ENCODE data around the gene BMP6. TPM values are rescaled to one million over a fixed set of nuclear protein-coding genes. Genes with fewer than 3 reads are reported as not detected.

The BMP6 gene
- polyA plus RNA-seq, 2 donors, result 0.26 to 0.55 TPM

GRCh38 chr6:7759320-7759719, 33.4 kb downstream of the BMP6 start:
- Histone ChIP-seq H3K27ac (ENCODE audit: low read depth in 2 of 2, low read length in 1 of 2) (no peak overlapping the region), H3K27me3 (ENCODE audit: control insufficient read depth in 1 of 2, insufficient read depth in 2 of 2, low read length in 2 of 2) (peaks cover 0 to 2% of the 10 kb centered on the region in 2 donors), H3K4me3 (ENCODE audit: low read depth in 1 of 2, low read length in 2 of 2) (no peak overlapping the region), H3K4me1 (ENCODE audit: control insufficient read depth in 2 of 2, insufficient read depth in 2 of 2, low read length in 1 of 2) (no peaks in the 10 kb centered on the region), H3K9me3 (ENCODE audit: control insufficient read depth in 2 of 2, insufficient read depth in 1 of 2, low read depth in 1 of 2, low read length in 1 of 2) (peaks cover 0 to 3% of the 10 kb centered on the region in 2 donors), H3K36me3 (ENCODE audit: control insufficient read depth in 2 of 2, insufficient read depth in 2 of 2, low read length in 1 of 2) (no peaks in the 10 kb centered on the region)
- 72 to 81% methylated on average over 3 of the region's 3 CpGs for WGBS, 2 donors

DNA sequence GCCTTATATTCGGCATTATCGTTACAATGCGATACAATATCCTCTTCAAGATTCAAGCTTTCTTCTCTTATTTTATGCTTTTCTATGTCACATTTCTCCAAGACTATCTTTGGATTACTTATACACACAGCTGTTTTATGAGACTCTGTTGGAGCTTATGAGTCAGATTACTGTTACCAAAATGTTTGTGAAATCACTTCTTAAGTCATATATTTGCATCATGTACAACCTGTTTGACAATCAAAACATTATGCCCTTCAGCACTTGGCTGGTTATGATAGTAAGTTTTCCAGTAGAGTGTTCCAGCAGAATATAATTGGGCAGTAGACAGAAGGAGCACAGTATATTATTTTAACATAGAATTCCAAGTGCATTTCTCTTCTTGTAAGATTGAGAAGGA, 35.2 kb downstream of the BMP6 start:
- H3K4me1 ChIP-seq (ENCODE audit: control insufficient read depth in 2 of 2, insufficient read depth in 2 of 2, low read length in 1 of 2), result no peaks in the 10 kb centered on the region
- 92 to 95% methylated on average over 3 of the region's 3 CpGs for WGBS, 2 donors
- no peak overlapping the region for H3K27ac ChIP-seq (ENCODE audit: low read depth in 2 of 2, low read length in 1 of 2)
- H3K4me3 ChIP-seq (ENCODE audit: low read depth in 1 of 2, low read length in 2 of 2), result no peak overlapping the region
- H3K9me3 ChIP-seq (ENCODE audit: control insufficient read depth in 2 of 2, insufficient read depth in 1 of 2, low read depth in 1 of 2, low read length in 1 of 2), result peaks cover 2 to 3% of the 10 kb centered on the region in 2 donors
- no peaks in the 10 kb centered on the region for H3K36me3 ChIP-seq (ENCODE audit: control insufficient read depth in 2 of 2, insufficient read depth in 2 of 2, low read length in 1 of 2)
- H3K27me3 ChIP-seq (ENCODE audit: control insufficient read depth in 1 of 2, insufficient read depth in 2 of 2, low read length in 2 of 2), result peaks cover 0 to 2% of the 10 kb centered on the region in 2 donors

DNA sequence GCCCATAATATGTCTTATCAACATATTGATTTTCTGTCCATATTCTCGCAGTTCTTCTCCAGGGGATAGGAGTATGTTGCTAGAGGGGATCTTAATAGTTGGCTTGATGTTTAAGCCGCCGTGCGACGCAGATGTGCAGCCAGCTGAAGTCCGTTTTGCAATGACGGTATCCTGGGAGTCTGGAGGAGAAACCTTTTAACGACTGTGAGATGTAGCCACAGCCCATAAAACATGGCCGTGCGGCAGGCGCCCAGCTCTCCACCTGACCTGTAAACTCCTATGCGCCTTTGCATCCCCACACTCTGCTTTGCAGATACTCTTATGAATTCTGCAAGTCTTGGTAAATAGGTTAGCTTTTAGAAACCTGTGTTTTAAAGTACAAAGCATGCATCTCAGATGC, 36.9 kb downstream of the BMP6 start:
- WGBS, 2 donors, result 80 to 91% methylated on average over 12 of the region's 12 CpGs

DNA sequence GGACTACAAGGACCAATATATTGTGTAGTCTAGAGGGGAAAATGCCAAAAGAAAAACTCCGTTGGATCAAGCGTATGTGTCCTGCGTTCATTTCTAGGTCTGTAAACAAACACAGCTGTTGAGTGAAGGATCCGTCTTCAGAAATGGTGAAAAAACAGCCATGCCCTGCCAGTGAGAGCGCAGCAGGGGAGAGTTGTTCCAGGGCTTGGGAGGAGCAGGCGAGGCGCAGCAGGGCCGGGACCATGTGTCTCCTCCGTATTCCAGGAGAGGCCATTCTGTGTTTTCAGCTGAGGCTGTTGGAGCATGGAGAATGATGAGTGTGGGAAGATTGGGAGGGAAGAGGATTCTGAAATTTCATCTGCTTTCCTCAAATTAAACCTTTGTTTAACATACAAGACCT, 38.0 kb downstream of the BMP6 start:
- no peaks in the 10 kb centered on the region for H3K36me3 ChIP-seq (ENCODE audit: control insufficient read depth in 2 of 2, insufficient read depth in 2 of 2, low read length in 1 of 2)
- 68% methylated on average over 9 of the region's 9 CpGs for WGBS, 2 donors
- H3K4me3 ChIP-seq (ENCODE audit: low read depth in 1 of 2, low read length in 2 of 2), result no peak overlapping the region
- peaks cover 0 to 2% of the 10 kb centered on the region in 2 donors for H3K9me3 ChIP-seq (ENCODE audit: control insufficient read depth in 2 of 2, insufficient read depth in 1 of 2, low read depth in 1 of 2, low read length in 1 of 2)
- no peaks in the 10 kb centered on the region for H3K27me3 ChIP-seq (ENCODE audit: control insufficient read depth in 1 of 2, insufficient read depth in 2 of 2, low read length in 2 of 2)
- no peaks in the 10 kb centered on the region for H3K4me1 ChIP-seq (ENCODE audit: control insufficient read depth in 2 of 2, insufficient read depth in 2 of 2, low read length in 1 of 2)
- no peak overlapping the region for H3K27ac ChIP-seq (ENCODE audit: low read depth in 2 of 2, low read length in 1 of 2)

More for the DNA sequence above, 36.9 kb downstream of the BMP6 start:
- Histone ChIP-seq H3K27me3 (ENCODE audit: control insufficient read depth in 1 of 2, insufficient read depth in 2 of 2, low read length in 2 of 2) (no peaks in the 10 kb centered on the region), H3K27ac (ENCODE audit: low read depth in 2 of 2, low read length in 1 of 2) (no peak overlapping the region), H3K36me3 (ENCODE audit: control insufficient read depth in 2 of 2, insufficient read depth in 2 of 2, low read length in 1 of 2) (no peaks in the 10 kb centered on the region), H3K9me3 (ENCODE audit: control insufficient read depth in 2 of 2, insufficient read depth in 1 of 2, low read depth in 1 of 2, low read length in 1 of 2) (peaks cover 2 to 3% of the 10 kb centered on the region in 2 donors), H3K4me3 (ENCODE audit: low read depth in 1 of 2, low read length in 2 of 2) (no peak overlapping the region), H3K4me1 (ENCODE audit: control insufficient read depth in 2 of 2, insufficient read depth in 2 of 2, low read length in 1 of 2) (no peaks in the 10 kb centered on the region)

- Histone ChIP-seq H3K36me3 (ENCODE audit: control insufficient read depth in 2 of 2, insufficient read depth in 2 of 2, low read length in 1 of 2) (no peaks in the 10 kb centered on the region), H3K4me1 (ENCODE audit: control insufficient read depth in 2 of 2, insufficient read depth in 2 of 2, low read length in 1 of 2) (no peaks in the 10 kb centered on the region), H3K9me3 (ENCODE audit: control insufficient read depth in 2 of 2, insufficient read depth in 1 of 2, low read depth in 1 of 2, low read length in 1 of 2) (peaks cover 0 to 2% of the 10 kb centered on the region in 2 donors), H3K4me3 (ENCODE audit: low read depth in 1 of 2, low read length in 2 of 2) (no peak overlapping the region), H3K27ac (ENCODE audit: low read depth in 2 of 2, low read length in 1 of 2) (no peak overlapping the region), H3K27me3 (ENCODE audit: control insufficient read depth in 1 of 2, insufficient read depth in 2 of 2, low read length in 2 of 2) (no peaks in the 10 kb centered on the region)
- 86 to 89% methylated on average over 10 of the region's 10 CpGs for WGBS, 2 donors
Measured at GRCh38 chr6:7765575-7766325, 39.9 kb downstream of the BMP6 start.

DNA sequence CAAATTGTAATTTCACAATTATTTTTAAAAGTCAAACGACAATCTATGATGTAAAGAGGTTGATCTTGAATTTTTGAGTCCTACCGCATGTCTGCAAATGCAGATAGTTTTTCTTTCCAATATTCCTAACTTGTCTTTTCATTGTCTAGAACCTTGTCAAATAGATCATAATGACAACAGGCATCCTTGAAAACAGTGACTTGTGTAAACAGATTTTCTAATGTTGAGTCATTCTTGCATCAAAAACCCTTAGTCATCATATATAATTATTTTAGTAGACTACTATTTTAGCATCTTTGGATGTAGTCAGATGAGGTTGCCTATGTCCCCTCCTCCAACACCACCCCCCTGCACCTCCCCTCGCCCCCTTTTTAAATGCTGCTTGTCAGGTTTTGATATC, 43.8 kb downstream of the BMP6 start:
- no peaks in the 10 kb centered on the region for H3K27me3 ChIP-seq (ENCODE audit: control insufficient read depth in 1 of 2, insufficient read depth in 2 of 2, low read length in 2 of 2)
- no peak overlapping the region for H3K4me3 ChIP-seq (ENCODE audit: low read depth in 1 of 2, low read length in 2 of 2)
- H3K9me3 ChIP-seq (ENCODE audit: control insufficient read depth in 2 of 2, insufficient read depth in 1 of 2, low read depth in 1 of 2, low read length in 1 of 2), result peaks cover 0 to 2% of the 10 kb centered on the region in 2 donors
- no peak overlapping the region for H3K27ac ChIP-seq (ENCODE audit: low read depth in 2 of 2, low read length in 1 of 2)
- 34 to 49% methylated on average over 3 of the region's 3 CpGs for WGBS, 2 donors
- no peaks in the 10 kb centered on the region for H3K4me1 ChIP-seq (ENCODE audit: control insufficient read depth in 2 of 2, insufficient read depth in 2 of 2, low read length in 1 of 2)
- no peaks in the 10 kb centered on the region for H3K36me3 ChIP-seq (ENCODE audit: control insufficient read depth in 2 of 2, insufficient read depth in 2 of 2, low read length in 1 of 2)

DNA sequence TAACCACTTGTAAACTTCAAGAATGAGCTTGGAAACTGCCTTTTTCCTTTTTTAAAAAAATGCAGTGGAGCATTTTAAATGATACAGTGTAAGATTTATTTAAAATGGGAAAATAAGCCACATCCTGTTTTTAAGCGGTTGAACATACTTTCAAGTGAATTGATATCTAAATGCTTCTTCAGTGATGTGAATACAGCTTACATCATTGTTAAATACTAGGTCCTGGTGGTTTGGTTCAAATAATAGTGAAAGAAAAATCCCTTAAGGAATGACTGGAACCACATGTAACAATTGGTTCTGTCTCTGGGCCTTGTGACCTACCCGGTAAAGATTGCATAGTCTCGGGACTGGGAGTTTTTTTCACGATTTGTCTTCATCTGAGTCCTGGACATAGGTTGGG, 44.2 kb downstream of the BMP6 start:
- Histone ChIP-seq H3K36me3 (ENCODE audit: control insufficient read depth in 2 of 2, insufficient read depth in 2 of 2, low read length in 1 of 2) (no peaks in the 10 kb centered on the region), H3K9me3 (ENCODE audit: control insufficient read depth in 2 of 2, insufficient read depth in 1 of 2, low read depth in 1 of 2, low read length in 1 of 2) (no peaks in the 10 kb centered on the region), H3K27me3 (ENCODE audit: control insufficient read depth in 1 of 2, insufficient read depth in 2 of 2, low read length in 2 of 2) (no peaks in the 10 kb centered on the region), H3K27ac (ENCODE audit: low read depth in 2 of 2, low read length in 1 of 2) (no peak overlapping the region), H3K4me1 (ENCODE audit: control insufficient read depth in 2 of 2, insufficient read depth in 2 of 2, low read length in 1 of 2) (no peaks in the 10 kb centered on the region), H3K4me3 (ENCODE audit: low read depth in 1 of 2, low read length in 2 of 2) (no peak overlapping the region)
- 84 to 86% methylated on average over 4 of the region's 4 CpGs for WGBS, 2 donors

DNA sequence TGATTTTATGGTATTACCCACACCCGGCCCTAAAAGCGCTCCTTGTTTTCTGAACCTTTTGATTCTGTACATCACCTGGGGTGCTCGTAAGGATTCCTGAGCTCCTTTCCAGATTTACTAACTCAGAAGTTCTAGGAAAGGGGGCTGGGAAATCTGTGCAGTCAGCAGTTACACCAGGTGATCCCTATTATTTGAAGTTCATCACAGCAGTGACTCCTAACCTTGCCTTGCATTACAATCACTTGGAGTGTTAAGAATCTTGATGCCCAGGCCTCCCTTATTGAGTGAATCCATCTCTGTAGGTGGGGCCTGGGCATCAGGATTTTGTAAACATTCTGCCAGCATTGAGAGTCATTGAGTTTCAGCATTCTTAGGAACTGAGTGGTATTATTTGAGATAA, 44.7 kb downstream of the BMP6 start:
- Histone ChIP-seq H3K27ac (ENCODE audit: low read depth in 2 of 2, low read length in 1 of 2) (no peak overlapping the region), H3K36me3 (ENCODE audit: control insufficient read depth in 2 of 2, insufficient read depth in 2 of 2, low read length in 1 of 2) (no peaks in the 10 kb centered on the region), H3K27me3 (ENCODE audit: control insufficient read depth in 1 of 2, insufficient read depth in 2 of 2, low read length in 2 of 2) (no peaks in the 10 kb centered on the region), H3K4me3 (ENCODE audit: low read depth in 1 of 2, low read length in 2 of 2) (no peak overlapping the region), H3K9me3 (ENCODE audit: control insufficient read depth in 2 of 2, insufficient read depth in 1 of 2, low read depth in 1 of 2, low read length in 1 of 2) (no peaks in the 10 kb centered on the region), H3K4me1 (ENCODE audit: control insufficient read depth in 2 of 2, insufficient read depth in 2 of 2, low read length in 1 of 2) (no peaks in the 10 kb centered on the region)
- 88 to 91% methylated on average over 3 of the region's 3 CpGs for WGBS, 2 donors

DNA sequence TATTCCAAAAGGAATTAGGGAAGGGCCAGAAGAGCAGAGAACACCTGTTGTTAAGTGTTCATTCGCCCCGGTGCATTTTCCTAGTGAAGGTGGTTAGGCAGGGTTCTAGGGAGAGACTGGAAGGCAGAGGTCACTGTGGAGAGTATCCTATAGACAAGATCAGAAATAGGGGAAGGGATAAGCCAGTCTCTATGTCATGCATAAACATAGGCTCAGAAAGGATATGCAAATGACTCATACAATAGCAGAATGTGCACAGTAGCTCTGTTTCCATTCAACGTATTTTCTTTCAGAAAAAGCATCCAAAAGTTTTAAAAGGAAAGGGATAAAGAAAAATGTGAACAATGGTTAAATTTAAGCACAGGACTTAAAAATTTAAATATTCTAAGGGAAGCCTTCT, 47.4 kb downstream of the BMP6 start:
- Histone ChIP-seq H3K27me3 (ENCODE audit: control insufficient read depth in 1 of 2, insufficient read depth in 2 of 2, low read length in 2 of 2) (peaks cover 0 to 3% of the 10 kb centered on the region in 2 donors), H3K4me3 (ENCODE audit: low read depth in 1 of 2, low read length in 2 of 2) (no peak overlapping the region), H3K4me1 (ENCODE audit: control insufficient read depth in 2 of 2, insufficient read depth in 2 of 2, low read length in 1 of 2) (no peaks in the 10 kb centered on the region), H3K27ac (ENCODE audit: low read depth in 2 of 2, low read length in 1 of 2) (no peak overlapping the region), H3K36me3 (ENCODE audit: control insufficient read depth in 2 of 2, insufficient read depth in 2 of 2, low read length in 1 of 2) (no peaks in the 10 kb centered on the region), H3K9me3 (ENCODE audit: control insufficient read depth in 2 of 2, insufficient read depth in 1 of 2, low read depth in 1 of 2, low read length in 1 of 2) (no peaks in the 10 kb centered on the region)
- 90 to 92% methylated on average over 3 of the region's 3 CpGs for WGBS, 2 donors

- H3K4me3 ChIP-seq (ENCODE audit: low read depth in 1 of 2, low read length in 2 of 2), result no peak overlapping the region
- no peaks in the 10 kb centered on the region for H3K36me3 ChIP-seq (ENCODE audit: control insufficient read depth in 2 of 2, insufficient read depth in 2 of 2, low read length in 1 of 2)
- H3K27ac ChIP-seq (ENCODE audit: low read depth in 2 of 2, low read length in 1 of 2), result no peak overlapping the region
- peaks cover 0 to 3% of the 10 kb centered on the region in 2 donors for H3K27me3 ChIP-seq (ENCODE audit: control insufficient read depth in 1 of 2, insufficient read depth in 2 of 2, low read length in 2 of 2)
- H3K9me3 ChIP-seq (ENCODE audit: control insufficient read depth in 2 of 2, insufficient read depth in 1 of 2, low read depth in 1 of 2, low read length in 1 of 2), result no peaks in the 10 kb centered on the region
- H3K4me1 ChIP-seq (ENCODE audit: control insufficient read depth in 2 of 2, insufficient read depth in 2 of 2, low read length in 1 of 2), result no peaks in the 10 kb centered on the region
- 86 to 88% methylated on average over 9 of the region's 9 CpGs for WGBS, 2 donors
Measured at GRCh38 chr6:7773914-7774313, 48.0 kb downstream of the BMP6 start.
